DOHH2 (cell line): Measurements from ENCODE around the gene LACTB.

ENCODE experiments used
- CTCF ChIP-seq: fragments of 200-600 bp; sonication (generic); IDR thresholded peaks from one replicate; pipeline ENCODE4 v1.5.1; 2014; ENCODE audit warnings: antibody characterized with exemption, mild to moderate bottlenecking, low read depth, low read length; ENCODE audit not compliant: poor library complexity, severe bottlenecking
- EZH2phosphoT487 ChIP-seq: fragments of 200-600 bp; sonication (generic); IDR thresholded peaks from 2 replicates; pipeline ENCODE4 v1.6.1; 2017; ENCODE audit warnings: borderline replicate concordance, mild to moderate bottlenecking, antibody characterized with exemption, low read length, moderate library complexity, mixed read lengths

- TF ChIP-seq CTCF (no peak), EZH2phosphoT487 (no peak)
Measured at GRCh38 chr15:63085289-63085688, 36.4 kb upstream of the LACTB start.
